Measurements from ENCODE around the gene PDCD2. TPM values are rescaled to one million over a fixed set of nuclear protein-coding genes. Genes with fewer than 3 reads are reported as not detected.

PDCD2 gene
- total RNA-seq, 4 donors from 2014 or later, result 53.5 to 82.2 (median 70.3) TPM

DNA sequence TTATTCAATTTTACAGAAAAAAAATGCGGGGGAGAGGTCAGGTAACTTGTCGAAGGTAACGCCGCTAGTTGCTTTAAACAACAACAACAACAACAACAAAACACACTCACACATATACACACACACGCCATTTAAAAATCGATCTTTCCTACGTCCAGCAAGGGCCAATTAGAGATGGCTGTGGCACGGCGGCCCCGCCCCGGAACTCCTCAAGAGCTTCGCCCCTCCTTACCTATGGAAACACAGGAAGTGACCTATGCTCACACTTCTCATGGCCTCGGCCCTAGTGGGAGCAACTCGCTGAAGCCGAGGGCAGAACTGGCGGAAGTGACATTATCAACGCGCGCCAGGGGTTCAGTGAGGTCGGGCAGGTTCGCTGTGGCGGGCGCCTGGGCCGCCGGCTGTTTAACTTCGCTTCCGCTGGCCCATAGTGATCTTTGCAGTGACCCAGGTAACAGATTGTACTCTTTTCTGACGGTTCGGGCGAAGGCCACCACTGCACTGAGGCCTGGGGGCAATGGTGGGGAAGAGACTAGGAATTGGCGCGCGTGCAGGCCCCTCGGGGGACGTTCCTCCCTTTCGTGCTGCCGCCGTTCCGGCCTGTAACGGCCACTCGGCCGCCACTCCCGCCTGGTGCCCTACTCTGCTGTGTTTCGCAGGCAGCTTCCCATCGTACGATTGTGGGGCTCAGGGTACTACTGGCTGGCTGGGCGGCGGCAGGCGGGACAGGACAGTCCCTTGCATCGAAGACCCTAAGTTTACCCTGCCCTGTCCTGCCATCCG lies 30.2 kb downstream of the PDCD2 start, which contains the start of gene TBP:
TSS of gene TBP (plus strand) at position 357 of the 783 bp plus-strand sequence. CDS start 2,661 bp downstream, outside the sequence.
- H3K4me3 ChIP-seq, result peak within 1 kb of the TSS; percentile 85 to 99 (median 86)
- 0 to 1% methylated on average over 30 to 51 of the region's 51 CpGs for WGBS, 2 donors
- H3K4me1 ChIP-seq, result peaks cover 6 to 72% (median 38%) of the 10 kb centered on the region in 4 donors

DNA sequence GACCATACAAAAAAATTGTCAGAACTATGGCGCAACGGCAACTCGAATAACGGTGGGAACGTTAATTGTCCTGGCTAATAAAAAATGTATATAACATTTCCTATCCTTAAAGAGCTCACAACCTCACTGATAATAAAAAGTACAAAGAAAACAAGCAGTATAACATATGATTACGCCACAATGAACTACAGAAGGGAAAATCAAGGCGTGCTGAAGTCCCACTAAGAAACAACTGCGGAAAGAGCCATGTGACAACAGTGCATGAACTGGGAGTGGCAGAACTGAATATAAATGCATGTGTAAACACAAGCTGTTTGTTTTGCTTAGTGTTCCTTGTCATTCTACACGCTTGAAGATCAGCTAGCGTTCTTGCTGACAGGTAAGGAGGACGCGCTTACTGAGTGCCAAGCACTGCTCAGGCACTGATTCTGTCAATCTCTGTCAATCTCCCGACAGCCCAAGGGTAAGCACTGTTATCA lies 30.9 kb downstream of the PDCD2 start:
- Histone ChIP-seq H3K27ac (peak overlapping the region; percentile 92 to 97 (median 96)), H3K27me3 (no peaks in the 10 kb centered on the region), H3K4me3 (peak overlapping the region; percentile 85 to 99 (median 86)), H3K36me3 (peaks cover 0 to 25% (median 0%) of the 10 kb centered on the region in 3 donors), H3K4me1 (peaks cover 6 to 73% (median 39%) of the 10 kb centered on the region in 4 donors), H3K9me3 (no peaks in the 10 kb centered on the region)
- peak in 1 of 2 donors; percentile 51 for DNase-seq (ENCODE audit: low spot score in 2 of 2)
- TF ChIP-seq EP300 (IDR thresholded peaks at IDR 0.05), result no peak
- WGBS, 2 donors, result 0% methylated on average over 13 of the region's 13 CpGs

More for the DNA sequence above, 30.2 kb downstream of the PDCD2 start, which contains the start of gene TBP:
- H3K36me3 ChIP-seq, result peaks cover 0 to 28% (median 0%) of the 10 kb centered on the region in 3 donors
- H3K27me3 ChIP-seq, result no peaks in the 10 kb centered on the region
- TF ChIP-seq, protein P1, sequence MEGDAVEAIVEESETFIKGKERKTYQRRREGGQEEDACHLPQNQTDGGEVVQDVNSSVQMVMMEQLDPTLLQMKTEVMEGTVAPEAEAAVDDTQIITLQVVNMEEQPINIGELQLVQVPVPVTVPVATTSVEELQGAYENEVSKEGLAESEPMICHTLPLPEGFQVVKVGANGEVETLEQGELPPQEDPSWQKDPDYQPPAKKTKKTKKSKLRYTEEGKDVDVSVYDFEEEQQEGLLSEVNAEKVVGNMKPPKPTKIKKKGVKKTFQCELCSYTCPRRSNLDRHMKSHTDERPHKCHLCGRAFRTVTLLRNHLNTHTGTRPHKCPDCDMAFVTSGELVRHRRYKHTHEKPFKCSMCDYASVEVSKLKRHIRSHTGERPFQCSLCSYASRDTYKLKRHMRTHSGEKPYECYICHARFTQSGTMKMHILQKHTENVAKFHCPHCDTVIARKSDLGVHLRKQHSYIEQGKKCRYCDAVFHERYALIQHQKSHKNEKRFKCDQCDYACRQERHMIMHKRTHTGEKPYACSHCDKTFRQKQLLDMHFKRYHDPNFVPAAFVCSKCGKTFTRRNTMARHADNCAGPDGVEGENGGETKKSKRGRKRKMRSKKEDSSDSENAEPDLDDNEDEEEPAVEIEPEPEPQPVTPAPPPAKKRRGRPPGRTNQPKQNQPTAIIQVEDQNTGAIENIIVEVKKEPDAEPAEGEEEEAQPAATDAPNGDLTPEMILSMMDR (IDR thresholded peaks at IDR 0.05), result peak in 1 of 5 experiments; percentile 34
- TF ChIP-seq POLR2A (IDR thresholded peaks at IDR 0.05), result peak; percentile 7 to 31
- TF ChIP-seq EP300 (IDR thresholded peaks at IDR 0.05), result peak; percentile 96 to 97
- peak; percentile 92 to 97 for DNase-seq (ENCODE audit: low spot score in 2 of 2)
- H3K27ac ChIP-seq, result peak within 1 kb of the TSS; percentile 92 to 97 (median 96)
- no peaks in the 10 kb centered on the region for H3K9me3 ChIP-seq

DNA sequence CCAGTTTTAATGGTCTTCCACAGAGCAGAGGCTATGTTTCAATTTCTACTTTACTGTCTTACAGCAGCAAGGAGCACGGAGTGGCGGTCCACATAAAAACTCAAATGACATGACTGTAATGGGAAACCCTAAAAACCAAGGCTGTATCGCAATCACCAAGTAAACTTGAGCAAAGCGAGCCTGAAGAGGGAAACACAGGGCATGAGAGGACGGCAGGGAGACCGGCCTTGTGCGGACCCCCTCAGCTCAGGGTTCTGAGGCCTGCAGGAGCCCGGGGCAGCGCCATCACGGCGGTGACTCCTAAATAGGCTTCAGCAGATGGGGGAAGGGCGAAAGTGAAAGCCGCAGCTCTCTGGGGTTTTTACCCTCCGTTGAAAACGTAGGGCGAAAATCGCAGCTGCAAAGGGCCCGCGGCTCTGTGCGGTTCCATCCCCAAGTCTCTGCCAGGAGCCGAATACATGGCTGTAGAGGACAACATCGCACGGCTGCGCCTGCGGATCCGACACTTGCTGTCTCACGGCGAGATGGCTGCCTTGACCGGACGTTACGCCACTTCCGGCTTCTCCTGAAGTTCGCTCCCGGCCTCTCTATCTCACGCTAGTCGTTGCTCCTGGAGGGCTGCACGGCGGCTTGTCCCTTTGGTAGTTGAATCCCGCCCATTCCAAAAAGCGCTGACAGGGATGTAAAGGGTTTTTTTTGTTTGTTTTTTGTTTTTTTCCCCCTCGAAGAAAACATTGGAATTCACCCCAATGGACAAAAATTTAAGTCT lies 31.5 kb downstream of the PDCD2 start, which contains the start of gene PSMB1:
TSS of gene PSMB1 (minus strand) at position 543 of the 769 bp plus-strand sequence. CDS start at position 478, 65 bp downstream.
- TF ChIP-seq POLR2A (IDR thresholded peaks at IDR 0.05), result peak; percentile 87 to 93
- TF ChIP-seq, protein P1 (IDR thresholded peaks at IDR 0.05), result no peak
- TF ChIP-seq EP300 (IDR thresholded peaks at IDR 0.05), result peak; percentile 41 to 98
- H3K27me3 ChIP-seq, result no peaks in the 10 kb centered on the region
- peak within 1 kb of the TSS; percentile 92 to 97 (median 96) for H3K27ac ChIP-seq
- peaks cover 6 to 73% (median 39%) of the 10 kb centered on the region in 4 donors for H3K4me1 ChIP-seq
- 0 to 1% methylated on average over 37 to 39 of the region's 41 CpGs for WGBS, 2 donors
- no peaks in the 10 kb centered on the region for H3K9me3 ChIP-seq
- peak within 1 kb of the TSS; percentile 85 to 99 (median 86) for H3K4me3 ChIP-seq
- H3K36me3 ChIP-seq, result peaks cover 0 to 25% (median 2%) of the 10 kb centered on the region in 3 donors
- DNase-seq (ENCODE audit: low spot score in 2 of 2), result peak; percentile 89 to 93

DNA sequence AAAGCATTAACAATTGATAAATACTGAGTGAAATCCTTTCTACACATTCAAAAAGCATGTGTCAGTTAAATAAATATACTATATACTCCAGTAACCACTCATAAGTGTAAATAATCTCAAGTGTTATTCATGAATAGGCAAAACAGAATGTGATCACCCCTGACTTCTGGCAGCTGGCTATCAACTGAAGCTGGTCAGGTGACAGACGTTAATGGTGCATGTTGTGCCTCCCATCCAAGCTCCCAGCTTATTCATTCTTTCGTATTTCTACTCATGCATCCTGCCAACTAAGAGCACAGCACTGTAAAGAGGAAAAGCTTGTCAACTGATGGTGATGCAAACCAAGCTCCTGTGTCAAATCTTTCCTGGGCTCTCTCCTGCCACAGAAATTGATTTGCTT lies 39.0 kb downstream of the PDCD2 start:
- no peaks in the 10 kb centered on the region for H3K9me3 ChIP-seq
- no peak overlapping the region for H3K4me3 ChIP-seq
- TF ChIP-seq, protein P1 (IDR thresholded peaks at IDR 0.05), result no peak
- no peak for TF ChIP-seq POLR2A (IDR thresholded peaks at IDR 0.05)
- TF ChIP-seq EP300 (IDR thresholded peaks at IDR 0.05), result no peak
- WGBS, 2 donors, result 35 to 37% methylated on average over 2 of the region's 2 CpGs
- peaks cover 0 to 28% (median 7%) of the 10 kb centered on the region in 4 donors for H3K4me1 ChIP-seq
- H3K27ac ChIP-seq, result no peak overlapping the region
- H3K36me3 ChIP-seq, result peaks cover 0 to 95% (median 35%) of the 10 kb centered on the region in 3 donors
- DNase-seq (ENCODE audit: low spot score in 2 of 2), result no peak
- H3K27me3 ChIP-seq, result no peaks in the 10 kb centered on the region

DNA sequence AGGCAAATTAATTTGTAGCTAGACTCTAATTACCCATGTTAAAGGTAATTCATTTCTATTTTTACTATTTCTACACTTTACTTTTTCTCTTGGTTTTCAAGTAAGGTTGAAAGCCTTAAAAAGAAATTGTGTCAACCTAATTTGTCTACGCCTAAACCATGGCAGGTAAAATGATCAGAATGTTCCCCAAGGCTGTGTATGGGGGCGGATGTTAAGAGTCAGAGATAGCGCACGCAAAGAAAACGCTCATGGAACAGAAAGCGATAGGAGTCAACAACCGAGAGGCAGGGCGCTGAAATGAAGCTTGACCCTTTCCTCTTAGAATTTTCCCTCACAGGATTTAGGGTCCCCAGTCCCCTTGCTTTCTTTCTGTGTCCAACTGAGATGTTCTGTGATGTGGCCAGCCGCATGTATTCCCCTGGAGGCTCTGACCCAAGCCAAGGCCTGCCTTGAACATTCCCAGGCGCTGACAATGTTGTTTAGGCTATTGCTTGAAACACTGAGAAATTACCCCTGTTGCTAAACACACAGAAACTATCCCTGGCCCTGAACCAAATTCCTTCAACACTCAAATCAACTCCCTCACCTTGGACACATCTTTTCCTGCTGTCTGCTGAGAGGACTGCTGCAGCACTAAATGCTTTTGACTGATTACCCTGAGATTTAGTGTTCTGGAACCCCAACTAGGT lies 42.3 kb downstream of the PDCD2 start:
- Histone ChIP-seq H3K4me1 (peaks cover 0 to 5% (median 0%) of the 10 kb centered on the region in 4 donors), H3K36me3 (peaks cover 0 to 95% (median 36%) of the 10 kb centered on the region in 3 donors), H3K4me3 (no peak overlapping the region), H3K27me3 (no peaks in the 10 kb centered on the region), H3K27ac (no peak overlapping the region), H3K9me3 (no peaks in the 10 kb centered on the region)
- 93% methylated on average over 10 of the region's 10 CpGs for WGBS, 2 donors
- TF ChIP-seq EP300 (IDR thresholded peaks at IDR 0.05) (no peak), POLR2A (IDR thresholded peaks at IDR 0.05) (no peak)
- TF ChIP-seq, protein P1 (IDR thresholded peaks at IDR 0.05), result no peak
- no peak for DNase-seq (ENCODE audit: low spot score in 2 of 2)

Measured in tibial nerve (tissue), 4 donors.